Hematopoietic multipotent progenitor cell treated with erythropoietin and hydrocortisone succinate and interleukin-3 and kit ligand, for 6 days (in vitro differentiated cells): ENCODE results near the gene LGR5.

Experiments
- DNase-seq: peaks from one replicate; pipeline ENCODE4 v3.0.0-alpha.2; 2015

LGR5 gene

GRCh38 chr12:71601546-71601945, 161.9 kb downstream of the LGR5 start:
- DNase-seq: no peak

- no peak for DNase-seq
Observed at GRCh38 chr12:71602761-71603577, 163.4 kb downstream of the LGR5 start.

GRCh38 chr12:71605039-71605438, 165.4 kb downstream of the LGR5 start:
- DNase-seq: no peak

- no peak for DNase-seq
Observed at GRCh38 chr12:71607494-71608330, 168.1 kb downstream of the LGR5 start.

GRCh38 chr12:71610031-71610795, 170.6 kb downstream of the LGR5 start:
- DNase-seq: peak; percentile 38

GRCh38 chr12:71621938-71622337, 182.3 kb downstream of the LGR5 start:
- DNase-seq: no peak

GRCh38 chr12:71625476-71625875, 185.9 kb downstream of the LGR5 start:
- DNase-seq: no peak

GRCh38 chr12:71626098-71626497, 186.5 kb downstream of the LGR5 start:
- peak; percentile 78 for DNase-seq

GRCh38 chr12:71626768-71627167, 187.2 kb downstream of the LGR5 start:
- DNase-seq: no peak

- DNase-seq: no peak
Observed at GRCh38 chr12:71627438-71628002, 187.9 kb downstream of the LGR5 start.
